Erythroblast (primary cell): ENCODE data around the gene CTXN2.

ENCODE experiments used
- GATA1 ChIP-seq: IDR thresholded peaks from 2 replicates; pipeline ENCODE4 v1.6.1; 2011; ENCODE audit warnings: low read depth, mild to moderate bottlenecking, control low read depth, low read length, moderate library complexity
- POLR2A ChIP-seq: IDR thresholded peaks from 2 replicates; pipeline ENCODE4 v1.6.1; 2011; ENCODE audit warnings: mild to moderate bottlenecking, low read length

DNA sequence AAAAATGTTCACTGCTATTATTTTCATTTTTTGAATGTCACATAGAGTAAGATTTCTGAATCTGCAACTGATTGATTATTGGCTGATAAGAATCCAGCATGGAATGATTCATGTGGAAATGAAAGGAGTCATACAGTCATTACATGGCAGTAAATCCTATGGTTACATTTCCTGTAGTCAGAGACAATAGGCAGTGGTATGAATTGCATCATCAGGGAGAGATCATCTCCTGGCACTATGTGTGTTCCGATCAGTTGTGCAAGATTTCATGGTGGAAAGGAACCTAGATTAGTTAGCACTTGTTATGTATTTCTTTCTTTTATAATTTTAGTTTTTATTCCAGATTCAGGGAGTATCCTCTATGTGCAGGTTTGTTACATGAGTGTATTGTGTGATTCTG is 53.5 kb downstream of the CTXN2 start:
- TF ChIP-seq POLR2A (no peak), GATA1 (no peak)
